ENCODE data around the gene SPRTN. TPM values are rescaled to one million over a fixed set of nuclear protein-coding genes. Genes with fewer than 3 reads are reported as not detected.

Gene SPRTN
- total and polyA plus RNA-seq, 2 of the 8 experiments (the other 6 are each of a cell fraction or from before 2014, with no cell fraction given): 6.6 to 15.1 TPM

GRCh38 chr1:231347961-231348360 lies 9.9 kb downstream of the SPRTN start (continued):
- no peak for TF ChIP-seq RBBP5 (IDR thresholded peaks at IDR 0.05; ENCODE audit: borderline replicate concordance, low read depth, low read length)
- TF ChIP-seq, protein P1, sequence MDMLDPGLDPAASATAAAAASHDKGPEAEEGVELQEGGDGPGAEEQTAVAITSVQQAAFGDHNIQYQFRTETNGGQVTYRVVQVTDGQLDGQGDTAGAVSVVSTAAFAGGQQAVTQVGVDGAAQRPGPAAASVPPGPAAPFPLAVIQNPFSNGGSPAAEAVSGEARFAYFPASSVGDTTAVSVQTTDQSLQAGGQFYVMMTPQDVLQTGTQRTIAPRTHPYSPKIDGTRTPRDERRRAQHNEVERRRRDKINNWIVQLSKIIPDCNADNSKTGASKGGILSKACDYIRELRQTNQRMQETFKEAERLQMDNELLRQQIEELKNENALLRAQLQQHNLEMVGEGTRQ (IDR thresholded peaks at IDR 0.05; ENCODE audit: low read length): no peak
- no peak for TF ChIP-seq POU5F1 (IDR thresholded peaks at IDR 0.05; ENCODE audit: low read depth, low read length)
- no peak for TF ChIP-seq JUND (IDR thresholded peaks at IDR 0.05; ENCODE audit: low read length)
- TF ChIP-seq HDAC6 (IDR thresholded peaks at IDR 0.05; ENCODE audit: low read depth, low read length): no peak
- no peak for TF ChIP-seq EP300 (IDR thresholded peaks at IDR 0.05; ENCODE audit: borderline replicate concordance in 1 of 2, low read depth in 2 of 2, low read length in 2 of 2)
